SK-N-SH (cell line): ENCODE measurements around the gene GRAMD2B.

Source experiments
- CHD2 ChIP-seq: fragments of 150-350 bp; IDR thresholded peaks from 2 replicates; pipeline ENCODE4 v1.6.1; 2018; ENCODE audit warnings: low read length; ENCODE audit not compliant: partially characterized antibody
- ELF1 ChIP-seq: IDR thresholded peaks from 2 replicates; pipeline ENCODE4 v1.4.0; 2012
- EP300 ChIP-seq, 2 experiments: IDR thresholded peaks; 2 replicates each; pipeline versions ENCODE4 v1.4.0 to v1.6.1; 2012; ENCODE audit warnings: borderline replicate concordance in 1 of 2, low read depth in 1 of 2, low read length in 1 of 2
- EZH2phosphoT487 ChIP-seq: fragments of 200-600 bp; sonication (generic); IDR thresholded peaks from 2 replicates; pipeline ENCODE4 v1.6.1; 2017; ENCODE audit warnings: low read depth, mixed run types, mild to moderate bottlenecking, antibody characterized with exemption, moderate library complexity, borderline replicate concordance
- FOSL2 ChIP-seq: IDR thresholded peaks from 2 replicates; pipeline ENCODE4 v1.4.0; 2012; ENCODE audit warnings: low read depth, mild to moderate bottlenecking, moderate library complexity, borderline replicate concordance
- FOXJ3 ChIP-seq: sonication (generic); formaldehyde crosslinking; IDR thresholded peaks from 2 replicates; pipeline ENCODE4 v1.5.1; 2020; ENCODE audit warnings: mild to moderate bottlenecking, missing genetic modification reagents
- JUND ChIP-seq: IDR thresholded peaks from 2 replicates; pipeline ENCODE4 v1.4.0; 2012
- MXI1 ChIP-seq: IDR thresholded peaks from 2 replicates; pipeline ENCODE4 v1.6.1; 2012; ENCODE audit warnings: mild to moderate bottlenecking, low read depth, low read length, improper control_type of control experiment
- NRF1 ChIP-seq: IDR thresholded peaks from 2 replicates; pipeline ENCODE4 v1.6.1; 2012; ENCODE audit warnings: low read depth, mild to moderate bottlenecking, low read length
- POLR2AphosphoS5 ChIP-seq: IDR thresholded peaks from 2 replicates; pipeline ENCODE4 v1.6.1; 2012; ENCODE audit warnings: low read depth, low read length
- RFX5 ChIP-seq: IDR thresholded peaks from 2 replicates; pipeline ENCODE4 v1.6.1; 2012; ENCODE audit warnings: mild to moderate bottlenecking, improper control_type of control experiment, low read length
- YY1 ChIP-seq: IDR thresholded peaks from 2 replicates; pipeline ENCODE4 v1.4.0; 2012; ENCODE audit warnings: low read depth, mild to moderate bottlenecking
- TF ChIP-seq, protein P1 (sequence below): fragments of 200-600 bp; sonication (generic); IDR thresholded peaks from 2 replicates; pipeline ENCODE4 v1.6.1; 2017; ENCODE audit warnings: antibody characterized with exemption, mild to moderate bottlenecking, moderate library complexity
- TF ChIP-seq, protein P2 (sequence below): IDR thresholded peaks from 2 replicates; pipeline ENCODE4 v1.6.1; 2012; ENCODE audit warnings: mild to moderate bottlenecking, low read depth, low read length, moderate library complexity

DNA sequence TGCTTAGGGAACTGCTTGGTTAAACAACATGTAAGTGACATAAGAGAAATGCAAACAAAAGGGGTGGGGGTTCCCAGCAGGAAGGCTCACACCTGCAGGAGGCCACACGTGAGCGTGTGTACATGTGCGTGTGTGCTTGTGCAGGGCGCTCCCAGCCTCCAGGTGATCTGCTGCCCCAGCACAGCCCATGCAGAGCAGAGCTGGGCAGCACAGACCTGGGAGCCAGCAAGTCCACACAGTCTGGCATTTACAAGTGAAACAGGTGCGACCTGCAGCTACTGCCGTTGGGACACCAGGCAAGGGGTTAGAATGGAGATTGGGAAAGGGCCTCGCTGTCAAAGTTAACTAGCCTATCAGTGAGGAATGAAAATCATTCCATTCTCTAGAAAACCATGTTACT, 41.8 kb downstream of the GRAMD2B start:
- TF ChIP-seq CHD2 = no peak
- TF ChIP-seq, protein P1, sequence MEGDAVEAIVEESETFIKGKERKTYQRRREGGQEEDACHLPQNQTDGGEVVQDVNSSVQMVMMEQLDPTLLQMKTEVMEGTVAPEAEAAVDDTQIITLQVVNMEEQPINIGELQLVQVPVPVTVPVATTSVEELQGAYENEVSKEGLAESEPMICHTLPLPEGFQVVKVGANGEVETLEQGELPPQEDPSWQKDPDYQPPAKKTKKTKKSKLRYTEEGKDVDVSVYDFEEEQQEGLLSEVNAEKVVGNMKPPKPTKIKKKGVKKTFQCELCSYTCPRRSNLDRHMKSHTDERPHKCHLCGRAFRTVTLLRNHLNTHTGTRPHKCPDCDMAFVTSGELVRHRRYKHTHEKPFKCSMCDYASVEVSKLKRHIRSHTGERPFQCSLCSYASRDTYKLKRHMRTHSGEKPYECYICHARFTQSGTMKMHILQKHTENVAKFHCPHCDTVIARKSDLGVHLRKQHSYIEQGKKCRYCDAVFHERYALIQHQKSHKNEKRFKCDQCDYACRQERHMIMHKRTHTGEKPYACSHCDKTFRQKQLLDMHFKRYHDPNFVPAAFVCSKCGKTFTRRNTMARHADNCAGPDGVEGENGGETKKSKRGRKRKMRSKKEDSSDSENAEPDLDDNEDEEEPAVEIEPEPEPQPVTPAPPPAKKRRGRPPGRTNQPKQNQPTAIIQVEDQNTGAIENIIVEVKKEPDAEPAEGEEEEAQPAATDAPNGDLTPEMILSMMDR = no peak
- TF ChIP-seq POLR2AphosphoS5 = no peak
- no peak for TF ChIP-seq FOSL2
- no peak for TF ChIP-seq YY1
- TF ChIP-seq, protein P2, sequence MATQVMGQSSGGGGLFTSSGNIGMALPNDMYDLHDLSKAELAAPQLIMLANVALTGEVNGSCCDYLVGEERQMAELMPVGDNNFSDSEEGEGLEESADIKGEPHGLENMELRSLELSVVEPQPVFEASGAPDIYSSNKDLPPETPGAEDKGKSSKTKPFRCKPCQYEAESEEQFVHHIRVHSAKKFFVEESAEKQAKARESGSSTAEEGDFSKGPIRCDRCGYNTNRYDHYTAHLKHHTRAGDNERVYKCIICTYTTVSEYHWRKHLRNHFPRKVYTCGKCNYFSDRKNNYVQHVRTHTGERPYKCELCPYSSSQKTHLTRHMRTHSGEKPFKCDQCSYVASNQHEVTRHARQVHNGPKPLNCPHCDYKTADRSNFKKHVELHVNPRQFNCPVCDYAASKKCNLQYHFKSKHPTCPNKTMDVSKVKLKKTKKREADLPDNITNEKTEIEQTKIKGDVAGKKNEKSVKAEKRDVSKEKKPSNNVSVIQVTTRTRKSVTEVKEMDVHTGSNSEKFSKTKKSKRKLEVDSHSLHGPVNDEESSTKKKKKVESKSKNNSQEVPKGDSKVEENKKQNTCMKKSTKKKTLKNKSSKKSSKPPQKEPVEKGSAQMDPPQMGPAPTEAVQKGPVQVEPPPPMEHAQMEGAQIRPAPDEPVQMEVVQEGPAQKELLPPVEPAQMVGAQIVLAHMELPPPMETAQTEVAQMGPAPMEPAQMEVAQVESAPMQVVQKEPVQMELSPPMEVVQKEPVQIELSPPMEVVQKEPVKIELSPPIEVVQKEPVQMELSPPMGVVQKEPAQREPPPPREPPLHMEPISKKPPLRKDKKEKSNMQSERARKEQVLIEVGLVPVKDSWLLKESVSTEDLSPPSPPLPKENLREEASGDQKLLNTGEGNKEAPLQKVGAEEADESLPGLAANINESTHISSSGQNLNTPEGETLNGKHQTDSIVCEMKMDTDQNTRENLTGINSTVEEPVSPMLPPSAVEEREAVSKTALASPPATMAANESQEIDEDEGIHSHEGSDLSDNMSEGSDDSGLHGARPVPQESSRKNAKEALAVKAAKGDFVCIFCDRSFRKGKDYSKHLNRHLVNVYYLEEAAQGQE = no peak
- TF ChIP-seq ELF1 = no peak
- no peak for TF ChIP-seq JUND
- no peak for TF ChIP-seq EZH2phosphoT487
- no peak for TF ChIP-seq RFX5
- TF ChIP-seq EP300 (IDR thresholded peaks at IDR 0.05; ENCODE audit: borderline replicate concordance in 1 of 2, low read depth in 1 of 2, low read length in 1 of 2) = no peak
- TF ChIP-seq MXI1 = no peak
- no peak for TF ChIP-seq NRF1
- no peak for TF ChIP-seq FOXJ3 (CRISPR knock-in tag)
